ENCODE results near the gene CYP46A1.

DNA sequence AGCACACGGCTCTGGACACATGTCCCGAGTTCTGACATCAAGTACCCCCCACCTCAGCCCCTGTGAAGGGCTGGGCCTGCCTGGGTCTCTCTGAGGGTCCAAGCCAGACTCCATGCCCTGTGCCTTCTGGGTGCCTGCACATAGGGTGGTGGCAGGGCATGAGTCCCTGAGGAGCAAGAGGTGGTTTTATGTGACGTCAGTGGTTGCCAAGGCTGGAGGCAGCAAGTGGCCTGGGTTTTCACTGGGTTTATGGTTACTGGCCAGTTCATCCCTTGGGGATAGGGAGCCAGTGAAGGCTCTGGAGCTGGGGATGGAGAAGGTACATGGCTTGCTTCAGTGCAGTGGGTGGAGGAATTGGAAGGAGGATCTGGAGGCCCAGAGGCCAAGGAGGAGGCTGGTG is 58.0 kb downstream of the CYP46A1 start:
- no peak for TF ChIP-seq EZH2 (IDR thresholded peaks at IDR 0.05; ENCODE audit: borderline replicate concordance)
- TF ChIP-seq, protein P1, sequence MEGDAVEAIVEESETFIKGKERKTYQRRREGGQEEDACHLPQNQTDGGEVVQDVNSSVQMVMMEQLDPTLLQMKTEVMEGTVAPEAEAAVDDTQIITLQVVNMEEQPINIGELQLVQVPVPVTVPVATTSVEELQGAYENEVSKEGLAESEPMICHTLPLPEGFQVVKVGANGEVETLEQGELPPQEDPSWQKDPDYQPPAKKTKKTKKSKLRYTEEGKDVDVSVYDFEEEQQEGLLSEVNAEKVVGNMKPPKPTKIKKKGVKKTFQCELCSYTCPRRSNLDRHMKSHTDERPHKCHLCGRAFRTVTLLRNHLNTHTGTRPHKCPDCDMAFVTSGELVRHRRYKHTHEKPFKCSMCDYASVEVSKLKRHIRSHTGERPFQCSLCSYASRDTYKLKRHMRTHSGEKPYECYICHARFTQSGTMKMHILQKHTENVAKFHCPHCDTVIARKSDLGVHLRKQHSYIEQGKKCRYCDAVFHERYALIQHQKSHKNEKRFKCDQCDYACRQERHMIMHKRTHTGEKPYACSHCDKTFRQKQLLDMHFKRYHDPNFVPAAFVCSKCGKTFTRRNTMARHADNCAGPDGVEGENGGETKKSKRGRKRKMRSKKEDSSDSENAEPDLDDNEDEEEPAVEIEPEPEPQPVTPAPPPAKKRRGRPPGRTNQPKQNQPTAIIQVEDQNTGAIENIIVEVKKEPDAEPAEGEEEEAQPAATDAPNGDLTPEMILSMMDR (IDR thresholded peaks at IDR 0.05; ENCODE audit: poor library complexity): no peak

Measured in hepatocyte (in vitro differentiated cells).